Measurements from ENCODE around the gene GFRA1.

Gene GFRA1

GRCh38 chr10:116088985-116089384, 184.0 kb downstream of the GFRA1 start:
- Histone ChIP-seq H2AFZ (ENCODE audit: low read length) (no peak overlapping the region), H3K36me3 (ENCODE audit: insufficient read depth, low read length) (no peaks in the 10 kb centered on the region), H3K9me3 (ENCODE audit: low read length) (no peaks in the 10 kb centered on the region), H3K9ac (ENCODE audit: low read length) (no peak overlapping the region), H3K9me2 (ENCODE audit: low read depth, low read length) (no peaks in the 10 kb centered on the region), H3K4me2 (ENCODE audit: low read length) (no peak overlapping the region), H3K4me3 (ENCODE audit: low read depth, low read length, poor library complexity, severe bottlenecking) (no peak overlapping the region), H3K27ac (ENCODE audit: low read depth, low read length, poor library complexity, severe bottlenecking) (no peak overlapping the region), H4K20me1 (ENCODE audit: insufficient read depth, low read length) (no peaks in the 10 kb centered on the region), H3K27me3 (ENCODE audit: insufficient read depth, low read length) (no peaks in the 10 kb centered on the region), H3K79me2 (ENCODE audit: insufficient read depth, low read length) (no peaks in the 10 kb centered on the region), H3K4me1 (ENCODE audit: insufficient read depth, low read length, severe bottlenecking) (no peaks in the 10 kb centered on the region), H3F3A (ENCODE audit: insufficient read depth, low read length) (no peaks in the 10 kb centered on the region)
- TF ChIP-seq CTCF (IDR thresholded peaks at IDR 0.05; ENCODE audit: low read length) (no peak), EZH2 (IDR thresholded peaks at IDR 0.05; ENCODE audit: borderline replicate concordance, low read length) (no peak)

- no peaks in the 10 kb centered on the region for H3K79me2 ChIP-seq (ENCODE audit: insufficient read depth, low read length)
- no peak overlapping the region for H3K9ac ChIP-seq (ENCODE audit: low read length)
- no peaks in the 10 kb centered on the region for H3K36me3 ChIP-seq (ENCODE audit: insufficient read depth, low read length)
- no peaks in the 10 kb centered on the region for H4K20me1 ChIP-seq (ENCODE audit: insufficient read depth, low read length)
- no peak overlapping the region for H3K27ac ChIP-seq (ENCODE audit: low read depth, low read length, poor library complexity, severe bottlenecking)
- no peak overlapping the region for H2AFZ ChIP-seq (ENCODE audit: low read length)
- TF ChIP-seq EZH2 (IDR thresholded peaks at IDR 0.05; ENCODE audit: borderline replicate concordance, low read length) = no peak
- TF ChIP-seq CTCF (IDR thresholded peaks at IDR 0.05; ENCODE audit: low read length) = no peak
- H3K4me2 ChIP-seq (ENCODE audit: low read length) = no peak overlapping the region
- no peaks in the 10 kb centered on the region for H3K9me2 ChIP-seq (ENCODE audit: low read depth, low read length)
- no peak overlapping the region for H3K4me3 ChIP-seq (ENCODE audit: low read depth, low read length, poor library complexity, severe bottlenecking)
- no peaks in the 10 kb centered on the region for H3K27me3 ChIP-seq (ENCODE audit: insufficient read depth, low read length)
- H3K4me1 ChIP-seq (ENCODE audit: insufficient read depth, low read length, severe bottlenecking) = no peaks in the 10 kb centered on the region
- no peaks in the 10 kb centered on the region for H3K9me3 ChIP-seq (ENCODE audit: low read length)
- H3F3A ChIP-seq (ENCODE audit: insufficient read depth, low read length) = no peaks in the 10 kb centered on the region
These were observed 187.7 kb downstream of the GFRA1 start for GRCh38 chr10:116085323-116085722.

GRCh38 chr10:116084161-116084560, 188.8 kb downstream of the GFRA1 start:
- Histone ChIP-seq H3K9ac (ENCODE audit: low read length) (no peak overlapping the region), H3K9me3 (ENCODE audit: low read length) (no peaks in the 10 kb centered on the region), H3K79me2 (ENCODE audit: insufficient read depth, low read length) (no peaks in the 10 kb centered on the region), H3K4me3 (ENCODE audit: low read depth, low read length, poor library complexity, severe bottlenecking) (no peak overlapping the region), H2AFZ (ENCODE audit: low read length) (no peak overlapping the region), H3K4me2 (ENCODE audit: low read length) (no peak overlapping the region), H3K27me3 (ENCODE audit: insufficient read depth, low read length) (no peaks in the 10 kb centered on the region), H3K4me1 (ENCODE audit: insufficient read depth, low read length, severe bottlenecking) (no peaks in the 10 kb centered on the region), H3K27ac (ENCODE audit: low read depth, low read length, poor library complexity, severe bottlenecking) (no peak overlapping the region), H3K9me2 (ENCODE audit: low read depth, low read length) (no peaks in the 10 kb centered on the region), H3F3A (ENCODE audit: insufficient read depth, low read length) (no peaks in the 10 kb centered on the region), H4K20me1 (ENCODE audit: insufficient read depth, low read length) (no peaks in the 10 kb centered on the region), H3K36me3 (ENCODE audit: insufficient read depth, low read length) (no peaks in the 10 kb centered on the region)
- TF ChIP-seq CTCF (IDR thresholded peaks at IDR 0.05; ENCODE audit: low read length) = no peak

Data from OCI-LY1 (cell line).